GM21529 (cell line): ENCODE measurements around the gene TSPAN14.
"Not testable (repeated sequence)": the region's sequence is repeated elsewhere in the genome, so short reads cannot be mapped to it uniquely, and the experiment has no call there.

Source experiments
- ATAC-seq: cut with Tn5 transposase; IDR thresholded peaks from one replicate; pipeline ENCODE4 v1.9.1; 2021; ENCODE audit not compliant: unreplicated experiment

Gene TSPAN14

DNA sequence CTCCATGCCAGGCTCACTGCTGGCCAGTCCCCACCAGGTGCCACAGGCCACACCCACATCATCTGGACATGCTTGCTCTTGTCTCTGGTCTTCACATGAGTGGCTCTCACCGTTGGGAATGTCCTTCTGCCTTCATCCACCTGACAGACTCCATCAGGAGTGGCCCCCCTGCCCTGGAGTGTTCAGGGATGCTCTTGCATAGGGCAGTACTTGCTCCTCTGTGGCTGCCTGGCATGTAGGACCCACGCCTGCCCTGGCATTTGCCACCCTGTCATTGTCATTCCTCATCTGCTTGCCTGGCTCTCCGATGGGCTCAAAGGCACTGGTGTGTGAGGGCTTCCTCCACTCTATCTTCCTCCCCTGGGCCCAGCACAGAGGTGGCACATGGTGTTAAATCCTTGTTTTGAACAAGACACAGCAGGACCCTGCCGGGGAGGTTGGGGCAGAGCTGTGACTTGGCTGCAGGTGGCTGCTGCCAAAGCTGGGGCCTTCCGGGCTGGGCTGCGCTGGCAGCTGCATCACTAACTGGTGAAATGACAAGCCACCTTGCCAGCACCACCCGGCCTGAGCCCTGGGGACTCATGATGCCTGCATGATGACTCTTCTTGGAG lies 85.4 kb downstream of the TSPAN14 start:
- ATAC-seq: no peak

DNA sequence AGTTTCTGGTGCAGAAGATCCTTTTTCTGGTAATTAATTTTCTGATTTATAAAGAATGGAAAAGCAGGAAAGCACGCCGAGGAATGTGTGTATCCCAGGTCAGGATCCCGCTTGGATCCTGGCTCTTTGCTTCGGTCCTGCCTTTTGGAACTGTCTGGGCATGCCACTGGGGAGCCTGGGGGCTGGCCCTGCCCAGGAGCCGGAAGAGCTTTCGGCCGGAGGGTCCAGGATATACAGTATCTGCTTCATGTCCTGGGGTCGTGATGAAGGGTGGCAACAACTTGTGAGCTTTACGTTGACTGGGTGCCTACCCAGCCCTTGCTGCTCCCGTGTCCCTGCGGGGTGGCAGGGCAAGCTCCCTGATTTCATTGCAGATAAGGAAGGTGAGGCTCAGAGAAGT lies 86.0 kb downstream of the TSPAN14 start:
- ATAC-seq: no peak

DNA sequence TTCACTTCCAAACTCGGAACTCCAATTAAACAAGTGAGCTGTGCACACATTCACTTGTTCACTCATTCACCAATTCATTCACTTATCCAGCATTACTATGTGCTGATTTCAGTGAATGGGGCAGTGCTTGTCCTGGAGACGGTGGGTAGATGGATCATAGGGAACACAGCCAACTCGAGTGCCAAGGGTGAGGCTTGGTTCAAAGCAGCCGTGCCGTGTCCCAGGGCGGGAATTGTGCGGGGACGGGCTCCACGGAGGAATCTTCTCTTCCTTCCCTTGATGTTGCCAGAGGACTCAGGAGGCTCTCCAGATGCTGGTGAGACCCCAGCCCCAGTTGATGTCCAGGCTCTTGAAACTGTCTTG lies 86.5 kb downstream of the TSPAN14 start:
- no peak for ATAC-seq

DNA sequence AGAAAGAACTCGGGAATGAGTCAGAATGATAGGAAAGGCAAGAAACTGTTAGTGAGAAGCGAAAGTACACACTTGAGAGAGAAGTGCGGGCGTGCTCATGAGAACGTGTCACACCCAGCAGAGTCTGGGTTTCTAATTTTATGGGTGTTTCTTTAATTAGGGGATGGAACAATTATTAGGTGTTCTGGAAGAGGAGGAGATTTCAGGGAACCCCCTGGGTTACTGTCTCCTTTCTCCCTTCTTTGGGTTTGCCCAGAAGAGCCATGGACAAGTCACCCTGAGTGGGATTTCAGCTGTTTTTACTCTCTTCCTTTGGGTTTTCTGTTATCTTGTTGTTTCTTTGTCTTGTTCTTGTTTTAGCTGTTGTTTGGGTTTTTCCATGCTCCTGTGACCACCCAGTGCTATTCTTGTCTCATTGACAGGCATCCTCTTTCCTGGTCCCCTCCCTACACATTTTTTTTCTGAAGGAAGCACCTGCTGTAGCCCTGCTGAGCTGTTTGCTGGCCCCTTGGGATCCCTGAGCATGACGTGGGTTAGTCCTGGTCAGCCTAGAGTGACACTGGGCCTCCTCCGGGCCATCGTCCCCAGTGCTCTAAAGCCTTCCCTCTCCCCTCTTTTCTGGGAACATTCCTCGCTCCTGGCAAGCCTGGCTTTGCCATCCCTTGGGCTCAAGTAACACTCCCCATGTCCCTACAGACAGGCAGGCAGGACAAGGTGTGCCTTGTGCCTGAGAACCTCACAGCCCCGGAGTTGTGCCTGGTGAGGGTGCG lies 87.1 kb downstream of the TSPAN14 start:
- ATAC-seq: peak; percentile 64

DNA sequence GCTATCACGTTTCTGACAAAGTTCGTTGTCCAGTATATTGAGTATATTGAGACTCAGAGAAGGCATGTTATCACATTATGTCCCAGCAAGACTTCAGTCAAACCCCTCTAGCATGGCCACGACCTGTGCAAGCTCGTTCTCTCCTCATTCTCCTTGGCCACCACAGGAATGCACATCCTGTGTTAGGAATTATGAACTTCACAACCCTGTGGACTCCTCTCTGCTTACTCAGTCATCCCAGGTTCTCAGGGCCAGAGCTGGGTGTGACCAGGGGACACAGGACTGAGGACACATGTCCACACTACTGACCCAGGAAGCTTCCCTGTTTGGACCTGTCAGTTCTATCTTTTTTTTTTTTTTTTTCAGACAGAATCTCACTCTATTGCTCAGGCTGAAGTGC lies 87.9 kb downstream of the TSPAN14 start:
- ATAC-seq: no peak

DNA sequence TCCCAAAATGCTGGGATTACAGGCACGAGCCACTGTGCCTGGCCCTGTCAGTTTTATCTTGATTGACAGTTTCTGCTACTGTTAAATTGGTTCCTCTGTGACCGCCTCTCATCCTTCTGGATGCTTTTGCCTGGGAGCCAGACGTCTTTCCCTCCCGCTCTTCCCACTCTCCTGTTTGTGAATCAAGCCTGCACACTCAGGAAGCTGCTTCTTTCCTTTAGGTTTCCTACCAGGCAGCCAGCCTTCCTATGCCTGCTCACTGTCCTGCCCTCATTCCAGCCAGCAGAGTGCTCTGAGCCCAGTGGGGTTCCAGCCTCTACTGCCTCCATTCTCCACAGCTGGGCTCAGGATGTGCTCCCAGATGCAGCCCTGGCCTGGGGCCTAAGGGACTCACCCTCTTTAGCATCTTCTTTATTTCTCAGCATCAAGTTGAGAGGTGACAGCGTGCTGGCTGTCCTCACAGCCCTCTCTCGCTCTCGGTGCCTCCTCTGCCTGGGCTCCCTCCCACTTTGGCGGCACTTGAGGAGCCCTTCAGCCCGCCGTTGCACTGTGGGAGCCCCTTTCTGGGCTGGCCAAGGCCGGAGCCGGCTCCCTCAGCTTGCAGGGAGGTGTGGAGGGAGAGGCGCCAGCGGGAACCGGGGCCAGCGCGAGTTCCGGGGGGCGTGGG lies 88.7 kb downstream of the TSPAN14 start:
- ATAC-seq: no peak

DNA sequence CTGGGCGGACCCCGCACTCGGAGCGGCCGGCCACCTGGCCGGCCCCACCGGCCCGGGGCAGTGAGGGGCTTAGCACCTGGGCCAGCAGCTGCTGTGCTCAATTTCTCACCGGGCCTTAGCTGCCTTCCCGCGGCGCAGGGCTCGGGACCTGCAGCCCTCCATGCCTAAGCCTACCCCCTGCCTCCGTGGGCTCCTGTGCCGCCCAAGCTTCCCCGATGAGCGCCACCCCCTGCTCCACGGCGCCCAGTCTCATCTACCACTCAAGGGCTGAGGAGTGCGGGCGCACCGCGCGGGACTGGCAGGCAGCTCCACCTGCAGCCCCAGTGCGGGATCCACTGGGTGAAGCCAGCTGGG lies 89.2 kb downstream of the TSPAN14 start:
- ATAC-seq: not testable (repeated sequence)

DNA sequence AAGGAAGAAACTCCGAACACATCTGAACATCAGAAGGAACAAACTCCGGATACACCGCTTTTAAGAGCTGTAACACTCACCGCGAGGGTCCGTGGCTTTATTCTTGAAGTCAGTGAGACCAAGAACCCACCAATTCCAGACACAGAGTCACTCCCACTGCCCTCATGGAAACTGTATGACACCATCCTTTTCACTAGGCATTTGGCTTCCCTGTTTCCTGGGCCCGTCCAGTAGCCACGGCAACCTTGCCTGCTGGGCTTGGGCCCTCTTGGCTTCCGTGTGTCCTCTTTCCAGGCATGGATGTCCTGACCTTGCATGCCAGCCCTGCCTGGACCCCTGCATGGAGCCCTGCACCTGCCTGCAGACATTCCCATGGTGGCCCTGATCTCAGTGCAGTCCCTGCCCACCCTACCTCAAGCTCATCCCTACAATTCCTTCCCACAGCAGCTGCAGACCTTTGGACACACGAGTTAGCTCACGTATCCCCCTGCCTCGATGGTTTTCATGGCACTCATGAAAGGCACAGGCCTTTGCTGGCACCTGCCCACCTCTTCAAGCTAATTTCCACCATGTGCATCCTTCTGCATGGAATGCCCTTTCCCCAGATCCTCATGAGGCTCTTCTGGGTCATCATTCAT lies 90.3 kb downstream of the TSPAN14 start:
- ATAC-seq: no peak

DNA sequence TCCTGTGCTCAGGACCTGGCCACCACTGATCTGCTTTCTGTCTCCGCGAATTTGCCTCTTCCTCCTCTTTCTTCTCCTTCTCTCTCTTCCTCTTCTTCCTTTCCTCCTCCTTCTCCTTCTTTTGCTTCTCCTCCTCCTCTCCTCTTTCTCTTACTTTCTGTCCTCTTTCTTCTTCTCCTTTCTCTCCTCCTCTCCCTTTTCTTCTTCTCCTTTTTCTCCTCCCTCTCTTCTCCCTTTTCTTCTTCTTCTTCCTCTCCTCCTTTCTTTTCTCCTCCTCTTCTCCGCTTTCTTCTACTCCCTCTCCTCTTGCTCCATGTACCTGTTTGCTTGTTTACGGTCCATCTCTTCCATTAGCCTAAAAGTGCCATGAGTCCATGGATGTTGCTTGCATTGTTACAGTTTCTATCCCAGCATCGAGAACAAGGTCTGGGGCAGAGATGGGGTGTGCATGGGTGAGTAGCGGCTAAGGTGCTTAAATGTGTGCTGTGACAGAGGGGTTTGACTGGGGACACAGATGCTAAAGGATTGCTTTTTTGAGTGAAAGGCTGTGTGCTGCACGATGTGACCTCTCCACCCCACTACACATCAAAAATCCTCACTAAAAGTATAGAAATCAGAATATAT lies 91.3 kb downstream of the TSPAN14 start:
- no peak for ATAC-seq

DNA sequence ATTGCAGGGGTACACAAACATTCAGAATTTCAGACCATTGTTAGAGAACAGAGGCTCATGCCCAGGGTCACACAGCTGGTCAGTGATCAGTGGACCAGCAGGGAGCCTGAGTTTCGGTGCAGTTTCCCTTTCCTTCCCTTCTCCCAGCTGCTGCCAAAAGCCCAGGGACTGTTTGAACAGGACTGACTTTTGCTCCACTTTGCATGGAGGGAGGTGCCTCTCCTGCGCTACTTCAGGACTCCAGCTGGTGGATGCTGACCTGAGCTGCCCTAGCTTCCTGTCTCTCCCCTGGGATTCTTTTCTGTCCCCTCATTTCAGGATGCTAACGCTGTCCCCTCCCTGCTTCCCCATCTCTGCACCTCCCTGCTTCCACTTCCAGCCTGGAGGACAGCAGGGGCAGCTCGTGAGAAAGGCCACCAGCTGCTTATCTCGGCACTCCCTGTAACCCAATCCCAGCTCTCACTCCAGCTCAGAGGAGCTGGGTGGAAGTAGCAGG lies 98.1 kb downstream of the TSPAN14 start:
- ATAC-seq: no peak

DNA sequence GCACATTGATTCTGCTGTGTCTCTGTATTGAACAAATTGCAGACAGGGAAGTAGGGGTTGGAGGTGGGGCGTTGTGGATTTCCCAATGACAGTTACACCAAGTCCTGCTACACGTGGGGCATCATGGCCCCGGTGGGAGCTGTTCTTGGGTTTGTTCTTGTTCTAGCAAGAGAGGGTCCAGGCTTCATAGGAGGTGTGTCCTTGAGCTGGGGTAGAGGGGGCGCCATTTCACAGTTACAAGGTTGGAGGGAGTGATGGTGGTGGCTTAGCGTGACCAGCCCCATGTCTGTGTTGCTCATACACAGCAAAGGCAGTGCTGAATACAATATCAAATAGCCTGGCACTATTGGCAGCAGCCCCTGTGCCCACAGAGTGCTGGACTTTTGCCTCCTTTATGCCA lies 99.3 kb downstream of the TSPAN14 start:
- no peak for ATAC-seq

DNA sequence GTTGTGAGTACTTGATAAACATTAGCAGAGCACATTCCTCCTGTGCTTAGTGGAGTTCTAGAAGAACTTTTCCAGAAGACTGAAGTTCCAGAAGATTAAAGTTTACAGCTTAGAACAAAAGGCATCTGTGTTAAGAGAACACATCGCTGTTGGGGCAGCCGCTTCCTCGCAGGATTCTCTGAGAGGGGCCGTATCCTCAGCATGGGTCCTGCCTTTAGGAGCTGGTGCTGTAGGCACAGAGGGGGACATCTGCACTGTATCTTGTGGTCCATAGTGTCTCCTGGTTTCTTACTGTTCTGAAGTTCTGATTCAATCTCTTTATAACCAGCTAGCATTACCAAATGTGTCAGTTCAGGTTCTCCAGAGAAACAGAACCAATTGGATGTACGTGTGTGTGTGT lies 99.9 kb downstream of the TSPAN14 start:
- no peak for ATAC-seq

DNA sequence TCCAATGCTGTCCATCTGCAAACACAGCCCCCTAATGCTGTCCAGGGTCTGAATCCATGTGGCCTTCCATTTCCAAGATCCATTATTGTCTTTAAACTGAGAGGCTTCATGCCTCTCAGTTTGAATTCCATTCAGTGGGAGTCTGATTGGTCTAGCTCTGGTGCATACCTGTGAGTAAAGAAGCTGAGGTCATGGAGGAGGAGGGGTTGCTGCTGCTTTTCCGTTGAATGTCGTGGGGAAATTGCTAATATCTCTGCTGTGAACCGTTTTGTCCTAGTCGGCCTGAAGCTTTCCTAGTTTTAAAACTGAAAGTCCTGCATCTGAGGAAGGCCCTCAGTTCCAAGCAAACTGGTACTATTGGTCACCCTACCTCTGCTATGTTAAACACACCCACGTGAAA lies 101.3 kb downstream of the TSPAN14 start:
- no peak for ATAC-seq

DNA sequence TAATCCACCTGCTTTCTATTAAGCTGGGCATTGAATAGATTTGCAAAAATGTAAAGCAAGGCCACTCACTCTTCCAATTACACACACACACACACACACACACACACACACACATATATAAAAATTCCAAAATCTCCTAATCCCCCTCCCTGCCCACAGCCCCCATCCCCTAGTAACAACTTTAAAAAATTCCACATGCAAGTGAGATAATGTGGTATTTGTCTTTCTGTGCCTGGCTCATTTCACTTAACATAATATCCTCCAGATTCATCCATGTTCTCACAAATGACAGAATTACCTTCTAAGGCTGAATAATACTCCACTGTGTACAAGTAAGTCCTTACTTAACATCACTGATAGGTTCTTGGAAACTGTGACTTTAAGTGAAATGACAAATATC lies 107.8 kb downstream of the TSPAN14 start:
- no peak for ATAC-seq

DNA sequence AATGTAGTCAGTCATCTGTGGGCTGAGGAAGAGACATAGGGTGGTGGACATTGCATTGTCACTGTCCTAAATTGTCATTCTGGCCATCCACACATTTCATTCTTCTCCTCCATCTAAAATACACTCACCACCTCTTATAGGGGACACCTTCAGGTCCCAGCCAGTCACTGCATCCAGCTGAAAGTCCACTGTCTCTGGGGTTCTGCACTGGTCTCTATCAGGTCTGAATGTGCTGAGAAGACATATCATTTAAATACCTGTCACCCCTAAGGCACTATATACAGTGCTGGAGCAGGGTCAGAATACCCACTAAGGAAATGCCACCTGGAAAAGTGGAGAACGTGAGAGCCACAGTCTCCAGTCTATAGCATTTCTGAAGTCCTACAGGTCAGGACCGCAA lies 113.2 kb downstream of the TSPAN14 start:
- ATAC-seq: no peak

DNA sequence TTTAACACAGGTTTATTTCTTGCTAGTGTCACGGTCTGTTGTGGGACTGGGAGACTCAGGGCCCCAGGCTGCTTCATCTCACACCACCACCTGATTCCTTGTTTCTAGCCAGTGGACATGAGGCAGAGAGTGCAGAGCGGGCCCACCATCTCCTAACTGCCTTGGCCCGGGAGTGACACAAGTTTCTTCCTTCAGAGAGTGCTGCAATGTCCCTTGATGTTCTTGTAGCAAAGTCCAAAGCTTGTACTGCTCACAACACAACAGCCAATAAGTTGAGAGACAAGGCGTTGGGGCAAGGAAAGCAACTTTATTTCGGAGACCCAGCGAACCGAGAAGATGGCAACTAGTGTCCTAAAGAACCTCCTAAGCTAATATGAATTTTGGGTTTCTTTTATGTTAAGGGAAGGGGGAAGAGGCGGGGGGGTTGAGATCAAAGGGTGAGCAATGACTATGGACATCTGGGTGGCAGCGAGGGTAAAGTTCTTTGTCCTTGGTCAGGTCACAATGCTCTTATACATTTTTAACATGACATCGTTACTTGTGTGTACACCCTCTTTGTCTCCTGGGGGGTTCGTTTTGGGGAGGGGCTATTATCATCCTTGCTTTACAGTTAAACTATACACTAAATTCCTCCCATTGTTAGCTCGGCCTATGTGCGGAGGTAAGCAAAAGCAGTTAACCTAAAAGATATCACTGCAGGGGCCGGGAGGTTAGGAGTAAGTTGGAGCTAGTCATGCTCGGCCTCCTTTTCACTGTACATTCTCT lies 115.2 kb downstream of the TSPAN14 start:
- ATAC-seq: no peak

DNA sequence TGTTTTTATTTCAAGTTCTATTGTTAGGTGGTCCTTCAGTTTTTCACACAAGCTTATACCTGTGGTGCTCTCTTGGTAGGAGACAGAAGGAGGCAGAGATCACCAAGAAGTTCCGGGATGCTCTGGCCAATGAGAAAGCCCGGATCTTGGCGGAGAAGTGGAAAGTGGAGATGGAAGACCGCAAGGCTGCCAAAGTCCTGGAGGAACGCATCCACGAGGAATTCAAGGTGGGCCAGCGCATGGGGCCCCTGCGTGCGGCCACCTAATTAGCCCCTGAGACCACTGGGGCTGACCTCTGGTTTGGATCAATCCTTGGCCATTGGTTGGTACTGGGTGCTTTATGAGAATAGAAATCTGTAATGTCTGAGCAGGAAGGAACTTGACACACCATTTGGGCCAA lies 117.2 kb downstream of the TSPAN14 start:
- ATAC-seq: no peak

DNA sequence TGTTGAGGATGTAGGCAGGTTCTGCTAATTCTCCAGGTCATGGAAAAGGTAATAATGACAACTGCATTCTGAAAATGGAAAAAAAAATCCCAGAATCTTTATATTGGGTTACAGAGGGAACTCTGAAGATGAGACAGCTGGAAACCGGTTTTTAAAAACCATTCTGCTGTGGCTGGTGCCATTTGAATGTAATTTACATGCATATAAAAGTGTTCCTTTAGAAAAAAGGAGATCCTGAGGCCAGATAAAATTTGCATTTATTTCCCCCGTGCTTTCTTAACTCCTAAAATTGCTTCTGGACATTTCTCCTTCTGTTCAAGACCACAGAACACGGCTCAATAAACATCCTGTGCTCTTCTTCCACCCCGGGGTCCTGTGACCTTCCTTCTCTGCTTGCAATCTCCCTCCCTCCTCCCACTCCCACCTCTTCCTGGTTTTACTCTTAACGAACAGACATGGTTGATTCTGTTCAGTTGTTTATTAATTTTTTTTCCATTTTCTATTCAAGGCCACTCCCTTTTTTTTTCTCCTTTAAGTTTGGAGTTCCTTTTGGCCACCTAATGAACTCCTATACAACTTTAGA lies 125.2 kb downstream of the TSPAN14 start:
- ATAC-seq: no peak

DNA sequence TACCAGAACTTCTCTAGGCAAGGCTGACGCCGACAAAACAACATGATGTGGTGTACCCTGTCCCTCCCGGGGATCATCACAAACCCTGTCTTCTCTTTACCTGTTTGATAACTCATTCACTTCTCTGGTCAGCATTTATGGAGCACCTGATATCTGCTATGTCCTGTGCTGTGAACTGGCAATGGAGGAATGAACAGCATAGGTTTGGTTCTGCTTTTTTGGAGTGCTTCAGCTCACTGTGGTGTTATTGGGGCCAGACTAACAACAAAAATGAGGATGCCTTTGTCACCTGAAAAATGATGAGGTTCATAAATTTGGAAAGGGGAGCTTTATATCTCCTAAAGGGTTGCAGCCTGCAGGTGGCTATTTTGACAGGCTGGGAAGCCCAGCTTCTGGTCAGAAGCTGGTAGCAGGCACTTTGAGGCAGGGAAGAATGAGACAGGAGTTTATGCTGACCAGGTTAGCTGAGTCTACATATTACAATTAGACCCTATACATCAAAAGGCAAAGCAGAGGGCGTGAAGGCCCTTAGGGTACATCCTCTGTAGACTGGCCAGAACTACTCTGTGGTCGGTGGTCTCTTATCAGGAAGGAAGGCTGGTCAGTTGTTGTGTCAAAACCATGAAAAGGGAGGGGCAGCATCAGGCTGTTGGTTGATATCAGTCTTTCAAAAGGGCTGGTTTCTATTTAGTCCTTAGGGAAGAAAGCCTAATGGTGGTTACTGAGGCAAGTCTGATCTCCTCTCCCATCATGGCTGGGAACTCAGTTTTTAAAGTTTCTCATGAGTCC lies 125.9 kb downstream of the TSPAN14 start:
- no peak for ATAC-seq
